ENCODE measurements around the gene CHID1. TPM values are rescaled to one million over a fixed set of nuclear protein-coding genes. Genes with fewer than 3 reads are reported as not detected.

The CHID1 gene
- total RNA-seq, 2 experiments from 2014 or later: 30.6 to 71.1 TPM

DNA sequence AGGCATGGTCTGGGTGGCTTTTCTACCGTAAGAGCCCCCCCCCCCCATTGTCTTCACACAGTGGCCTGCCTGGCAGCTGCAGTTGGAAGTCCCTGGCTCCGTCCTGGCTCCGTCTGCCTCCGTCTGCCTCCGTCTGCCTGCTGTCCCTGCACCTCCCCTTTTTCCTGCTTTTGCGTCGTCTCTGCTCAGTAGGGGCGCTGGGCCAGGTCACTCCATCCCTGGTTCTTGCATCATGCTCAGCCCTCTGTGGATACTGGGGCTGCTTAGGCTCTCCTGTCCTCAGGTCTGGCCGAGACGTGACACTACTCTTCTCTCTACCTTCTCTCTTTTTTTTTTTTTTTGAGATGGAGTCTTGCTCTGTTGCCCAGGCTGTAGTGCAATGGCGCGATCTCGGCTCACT lies 42.9 kb upstream of the CHID1 start:
- Histone ChIP-seq H3K79me2 (ENCODE audit: insufficient read depth, low read depth, low read length) (no peaks in the 10 kb centered on the region), H2AFZ (ENCODE audit: low read length) (no peak overlapping the region), H3K27ac (ENCODE audit: low read depth, low read length, poor library complexity, severe bottlenecking) (no peak overlapping the region), H4K20me1 (ENCODE audit: insufficient read depth, low read length) (no peaks in the 10 kb centered on the region), H3K36me3 (ENCODE audit: insufficient read depth, low read length) (peaks cover 19% of the 10 kb centered on the region), H3K9me3 (ENCODE audit: low read length) (peaks cover 9% of the 10 kb centered on the region), H3K4me3 (ENCODE audit: low read depth, low read length, poor library complexity, severe bottlenecking) (no peak overlapping the region), H3K4me2 (ENCODE audit: low read length) (no peak overlapping the region), H3K4me1 (ENCODE audit: insufficient read depth, low read length, poor library complexity, severe bottlenecking) (no peaks in the 10 kb centered on the region), H3K9me2 (ENCODE audit: insufficient read depth, low read length) (no peaks in the 10 kb centered on the region)
- TF ChIP-seq, protein P1, sequence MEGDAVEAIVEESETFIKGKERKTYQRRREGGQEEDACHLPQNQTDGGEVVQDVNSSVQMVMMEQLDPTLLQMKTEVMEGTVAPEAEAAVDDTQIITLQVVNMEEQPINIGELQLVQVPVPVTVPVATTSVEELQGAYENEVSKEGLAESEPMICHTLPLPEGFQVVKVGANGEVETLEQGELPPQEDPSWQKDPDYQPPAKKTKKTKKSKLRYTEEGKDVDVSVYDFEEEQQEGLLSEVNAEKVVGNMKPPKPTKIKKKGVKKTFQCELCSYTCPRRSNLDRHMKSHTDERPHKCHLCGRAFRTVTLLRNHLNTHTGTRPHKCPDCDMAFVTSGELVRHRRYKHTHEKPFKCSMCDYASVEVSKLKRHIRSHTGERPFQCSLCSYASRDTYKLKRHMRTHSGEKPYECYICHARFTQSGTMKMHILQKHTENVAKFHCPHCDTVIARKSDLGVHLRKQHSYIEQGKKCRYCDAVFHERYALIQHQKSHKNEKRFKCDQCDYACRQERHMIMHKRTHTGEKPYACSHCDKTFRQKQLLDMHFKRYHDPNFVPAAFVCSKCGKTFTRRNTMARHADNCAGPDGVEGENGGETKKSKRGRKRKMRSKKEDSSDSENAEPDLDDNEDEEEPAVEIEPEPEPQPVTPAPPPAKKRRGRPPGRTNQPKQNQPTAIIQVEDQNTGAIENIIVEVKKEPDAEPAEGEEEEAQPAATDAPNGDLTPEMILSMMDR (conservative IDR thresholded peaks at IDR 0.05; ENCODE audit: low read length): no peak
- TF ChIP-seq EZH2phosphoT487 (IDR thresholded peaks at IDR 0.05; ENCODE audit: borderline replicate concordance, low read depth, low read length): no peak
- no TSS peak for BruUV-seq (replicated peaks)
- POLR2A ChIA-PET: interaction anchor here (0.6 kb wide), 1 partner anchor 27 kb away, joined by 3 read pairs; no protein-coding TSS in a partner anchor
- intact Hi-C loops (cut with micrococcal nuclease; ENCODE audit: unreplicated experiment): no loop called here
- CTCF ChIA-PET (ENCODE audit: unreplicated experiment): no interaction called here
- DNase-seq (ENCODE audit: low spot score): no peak

- CTCF ChIA-PET (ENCODE audit: unreplicated experiment): no interaction called here
- no peak overlapping the region for H3K4me3 ChIP-seq (ENCODE audit: low read depth, low read length, poor library complexity, severe bottlenecking)
- H3K79me2 ChIP-seq (ENCODE audit: insufficient read depth, low read depth, low read length): no peaks in the 10 kb centered on the region
- intact Hi-C loops (cut with micrococcal nuclease; ENCODE audit: unreplicated experiment): no loop called here
- H3K9me2 ChIP-seq (ENCODE audit: insufficient read depth, low read length): no peaks in the 10 kb centered on the region
- H3K9me3 ChIP-seq (ENCODE audit: low read length): peaks cover 9% of the 10 kb centered on the region
- no peak for TF ChIP-seq EZH2phosphoT487 (IDR thresholded peaks at IDR 0.05; ENCODE audit: borderline replicate concordance, low read depth, low read length)
- TF ChIP-seq, protein P1 (conservative IDR thresholded peaks at IDR 0.05; ENCODE audit: low read length): no peak
- DNase-seq (ENCODE audit: low spot score): no peak
- H3K4me1 ChIP-seq (ENCODE audit: insufficient read depth, low read length, poor library complexity, severe bottlenecking): no peaks in the 10 kb centered on the region
- no peak overlapping the region for H2AFZ ChIP-seq (ENCODE audit: low read length)
- peaks cover 27% of the 10 kb centered on the region for H3K36me3 ChIP-seq (ENCODE audit: insufficient read depth, low read length)
- no peak overlapping the region for H3K27ac ChIP-seq (ENCODE audit: low read depth, low read length, poor library complexity, severe bottlenecking)
- POLR2A ChIA-PET: no interaction called here
- no TSS peak for BruUV-seq (replicated peaks)
- H3K4me2 ChIP-seq (ENCODE audit: low read length): no peak overlapping the region
- no peaks in the 10 kb centered on the region for H4K20me1 ChIP-seq (ENCODE audit: insufficient read depth, low read length)
Observed at GRCh38 chr11:952406-953385, 42.1 kb upstream of the CHID1 start.

- Histone ChIP-seq H3K4me2 (ENCODE audit: low read length) (no peak overlapping the region), H3K4me1 (ENCODE audit: insufficient read depth, low read length, poor library complexity, severe bottlenecking) (no peaks in the 10 kb centered on the region), H3K9me3 (ENCODE audit: low read length) (peaks cover 9% of the 10 kb centered on the region), H3K4me3 (ENCODE audit: low read depth, low read length, poor library complexity, severe bottlenecking) (no peak overlapping the region), H3K9me2 (ENCODE audit: insufficient read depth, low read length) (no peaks in the 10 kb centered on the region), H3K27ac (ENCODE audit: low read depth, low read length, poor library complexity, severe bottlenecking) (no peak overlapping the region), H4K20me1 (ENCODE audit: insufficient read depth, low read length) (no peaks in the 10 kb centered on the region), H3K79me2 (ENCODE audit: insufficient read depth, low read depth, low read length) (no peaks in the 10 kb centered on the region), H2AFZ (ENCODE audit: low read length) (no peak overlapping the region), H3K36me3 (ENCODE audit: insufficient read depth, low read length) (peaks cover 38% of the 10 kb centered on the region)
- ChIA-PET CTCF (ENCODE audit: unreplicated experiment) (no interaction called here), POLR2A (interaction anchor here (0.5 to 0.6 kb wide), 2 partner anchors 453 to 1128 kb away, joined by 3 to 4 read pairs; no protein-coding TSS in a partner anchor)
- TF ChIP-seq, protein P1 (conservative IDR thresholded peaks at IDR 0.05; ENCODE audit: low read length): no peak
- no peak for TF ChIP-seq EZH2phosphoT487 (IDR thresholded peaks at IDR 0.05; ENCODE audit: borderline replicate concordance, low read depth, low read length)
- no TSS peak for BruUV-seq (replicated peaks)
- intact Hi-C loops (cut with micrococcal nuclease; ENCODE audit: unreplicated experiment): no loop called here
- no peak for DNase-seq (ENCODE audit: low spot score)
Observed at GRCh38 chr11:951507-951906, 40.9 kb upstream of the CHID1 start.

All from OCI-LY7 (cell line).